Ishikawa (cell line): ENCODE results near the gene KCNQ1.

ENCODE experiments used
- CEBPB ChIP-seq: IDR thresholded peaks from 2 replicates; pipeline ENCODE4 v1.6.1; 2012
- CREB1 ChIP-seq: IDR thresholded peaks from 2 replicates; pipeline ENCODE4 v1.6.1; 2012; ENCODE audit warnings: low read depth
- EGR1 ChIP-seq: IDR thresholded peaks from 2 replicates; pipeline ENCODE4 v1.6.1; 2012
- EP300 ChIP-seq: IDR thresholded peaks from 2 replicates; pipeline ENCODE4 v1.6.1; 2012; ENCODE audit warnings: borderline replicate concordance
- FOXM1 ChIP-seq: IDR thresholded peaks from 2 replicates; pipeline ENCODE4 v1.6.1; 2012; ENCODE audit warnings: low read depth, borderline replicate concordance
- NFIC ChIP-seq: IDR thresholded peaks from 2 replicates; pipeline ENCODE4 v1.6.1; 2012
- RAD21 ChIP-seq: IDR thresholded peaks from 2 replicates; pipeline ENCODE4 v1.6.1; 2012; ENCODE audit warnings: low read depth
- REST ChIP-seq: IDR thresholded peaks from 2 replicates; pipeline ENCODE4 v1.6.1; 2012; ENCODE audit warnings: low read depth, mild to moderate bottlenecking
- TAF1 ChIP-seq: IDR thresholded peaks from 2 replicates; pipeline ENCODE4 v1.6.1; 2012; ENCODE audit warnings: low read depth, mild to moderate bottlenecking
- TCF12 ChIP-seq: IDR thresholded peaks from 2 replicates; pipeline ENCODE4 v1.6.1; 2012; ENCODE audit warnings: low read depth
- TEAD4 ChIP-seq: IDR thresholded peaks from 2 replicates; pipeline ENCODE4 v1.6.1; 2012
- USF1 ChIP-seq: IDR thresholded peaks from 2 replicates; pipeline ENCODE4 v1.6.1; 2012
- YY1 ChIP-seq: IDR thresholded peaks from 2 replicates; pipeline ENCODE4 v1.6.1; 2012; ENCODE audit warnings: low read depth
- ZBTB7A ChIP-seq: IDR thresholded peaks from 2 replicates; pipeline ENCODE4 v1.6.1; 2012; ENCODE audit warnings: low read depth
- TF ChIP-seq, protein P1 (sequence below): IDR thresholded peaks from 2 replicates; pipeline ENCODE4 v1.6.1; 2012

Gene KCNQ1

DNA sequence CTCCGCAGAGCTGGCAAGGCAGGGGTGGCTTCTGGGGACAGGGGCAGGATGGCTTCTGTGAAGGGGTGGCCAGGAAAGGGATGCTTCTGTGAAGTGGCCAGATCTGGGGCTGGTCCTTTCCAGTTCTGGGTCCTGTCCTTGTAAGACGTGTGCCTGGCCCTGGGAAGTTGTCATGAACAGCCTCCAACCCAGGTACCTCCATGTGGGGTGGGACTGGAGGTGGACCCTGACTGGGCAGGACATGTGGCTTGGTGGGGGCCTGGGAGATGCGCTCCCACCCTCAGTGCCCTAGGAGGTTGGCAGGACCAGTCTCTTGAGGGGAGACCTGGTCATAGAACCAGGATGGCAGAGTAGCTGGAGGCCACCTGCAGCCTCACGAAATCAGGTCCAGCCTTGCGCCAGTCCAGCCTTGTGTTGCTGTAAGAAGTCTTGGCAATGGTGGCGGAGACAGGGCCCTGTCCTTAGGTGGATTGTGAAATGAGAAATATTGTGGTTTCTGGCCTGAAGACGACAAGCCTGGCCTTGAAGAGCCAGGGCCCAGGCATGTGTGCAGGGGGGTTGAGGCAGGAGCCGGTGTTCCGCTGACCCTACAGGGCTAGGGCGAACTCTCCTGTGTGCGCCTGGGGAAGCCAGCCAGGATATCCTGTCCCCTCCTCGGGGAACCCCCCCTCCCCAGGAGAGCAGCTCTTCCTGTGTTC, 2.6 kb downstream of the KCNQ1 start:
- TF ChIP-seq TAF1, result no peak
- TF ChIP-seq CREB1, result no peak
- TF ChIP-seq FOXM1, result no peak
- TF ChIP-seq NFIC, result no peak
- TF ChIP-seq EGR1, result no peak
- no peak for TF ChIP-seq CEBPB
- TF ChIP-seq RAD21, result no peak
- no peak for TF ChIP-seq YY1
- TF ChIP-seq REST, result no peak
- TF ChIP-seq, protein P1, sequence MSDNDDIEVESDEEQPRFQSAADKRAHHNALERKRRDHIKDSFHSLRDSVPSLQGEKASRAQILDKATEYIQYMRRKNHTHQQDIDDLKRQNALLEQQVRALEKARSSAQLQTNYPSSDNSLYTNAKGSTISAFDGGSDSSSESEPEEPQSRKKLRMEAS, result no peak
- TF ChIP-seq TEAD4, result no peak
- TF ChIP-seq EP300, result no peak
- TF ChIP-seq USF1, result no peak
- TF ChIP-seq TCF12, result no peak
- TF ChIP-seq ZBTB7A, result no peak

DNA sequence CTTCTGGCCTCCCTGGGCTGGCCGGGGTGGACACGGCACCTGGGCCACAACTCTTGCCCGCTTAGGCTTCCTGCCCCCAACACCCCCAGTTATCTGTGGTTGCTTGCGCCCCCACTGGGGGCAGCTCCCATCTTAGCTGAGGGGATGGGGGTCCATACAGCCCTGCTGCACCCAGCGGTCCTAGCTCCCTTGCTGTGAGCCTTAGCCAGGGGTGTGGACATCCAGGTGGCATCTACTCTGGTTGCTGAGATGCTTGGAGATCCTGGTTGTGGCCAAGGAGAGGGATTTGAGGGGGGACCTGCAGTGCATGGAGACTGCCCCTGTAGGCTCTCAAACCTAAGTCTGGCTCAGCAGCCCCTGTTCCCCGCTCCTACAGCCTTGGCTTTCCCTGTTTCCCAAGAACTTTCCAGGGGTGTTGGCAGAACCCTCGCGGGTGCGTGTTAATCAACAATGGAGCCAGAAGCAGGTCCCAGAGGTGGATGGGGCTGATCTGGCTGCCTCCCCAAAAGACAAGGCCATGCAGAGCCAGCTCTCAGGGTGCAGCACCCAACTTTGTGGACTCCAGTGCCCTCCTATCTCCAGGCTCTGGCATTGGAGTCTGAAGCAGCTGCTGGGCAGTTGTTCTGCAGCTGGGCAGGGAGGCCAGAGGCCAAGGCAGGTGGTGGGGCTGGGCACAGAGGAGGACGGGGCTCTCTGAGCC, 3.3 kb downstream of the KCNQ1 start:
- TF ChIP-seq TCF12, result no peak
- TF ChIP-seq EP300, result no peak
- TF ChIP-seq EGR1, result no peak
- TF ChIP-seq USF1, result no peak
- TF ChIP-seq TAF1, result no peak
- TF ChIP-seq REST, result no peak
- no peak for TF ChIP-seq FOXM1
- no peak for TF ChIP-seq YY1
- TF ChIP-seq ZBTB7A, result no peak
- no peak for TF ChIP-seq TEAD4
- no peak for TF ChIP-seq RAD21
- TF ChIP-seq CREB1, result no peak
- TF ChIP-seq CEBPB, result no peak
- TF ChIP-seq, protein P1, result no peak
- TF ChIP-seq NFIC, result no peak

- no peak for TF ChIP-seq CEBPB
- TF ChIP-seq YY1, result no peak
- TF ChIP-seq RAD21, result no peak
- no peak for TF ChIP-seq TAF1
- TF ChIP-seq CREB1, result no peak
- TF ChIP-seq TEAD4, result no peak
- TF ChIP-seq, protein P1, result no peak
- no peak for TF ChIP-seq EGR1
- no peak for TF ChIP-seq FOXM1
Observed at GRCh38 chr11:2448661-2449547, 4.1 kb downstream of the KCNQ1 start.

- TF ChIP-seq USF1 (no peak), CREB1 (no peak), FOXM1 (no peak)
Observed at GRCh38 chr11:2449548-2450320, 4.9 kb downstream of the KCNQ1 start.
